ENCODE measurements around the gene TM4SF4.

GRCh38 chr3:149449799-149450198 is 24.7 kb upstream of the TM4SF4 start:
- TF ChIP-seq, protein P1, sequence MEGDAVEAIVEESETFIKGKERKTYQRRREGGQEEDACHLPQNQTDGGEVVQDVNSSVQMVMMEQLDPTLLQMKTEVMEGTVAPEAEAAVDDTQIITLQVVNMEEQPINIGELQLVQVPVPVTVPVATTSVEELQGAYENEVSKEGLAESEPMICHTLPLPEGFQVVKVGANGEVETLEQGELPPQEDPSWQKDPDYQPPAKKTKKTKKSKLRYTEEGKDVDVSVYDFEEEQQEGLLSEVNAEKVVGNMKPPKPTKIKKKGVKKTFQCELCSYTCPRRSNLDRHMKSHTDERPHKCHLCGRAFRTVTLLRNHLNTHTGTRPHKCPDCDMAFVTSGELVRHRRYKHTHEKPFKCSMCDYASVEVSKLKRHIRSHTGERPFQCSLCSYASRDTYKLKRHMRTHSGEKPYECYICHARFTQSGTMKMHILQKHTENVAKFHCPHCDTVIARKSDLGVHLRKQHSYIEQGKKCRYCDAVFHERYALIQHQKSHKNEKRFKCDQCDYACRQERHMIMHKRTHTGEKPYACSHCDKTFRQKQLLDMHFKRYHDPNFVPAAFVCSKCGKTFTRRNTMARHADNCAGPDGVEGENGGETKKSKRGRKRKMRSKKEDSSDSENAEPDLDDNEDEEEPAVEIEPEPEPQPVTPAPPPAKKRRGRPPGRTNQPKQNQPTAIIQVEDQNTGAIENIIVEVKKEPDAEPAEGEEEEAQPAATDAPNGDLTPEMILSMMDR (conservative IDR thresholded peaks at IDR 0.05 in 1 of 2, IDR thresholded peaks at IDR 0.05 in 1 of 2; ENCODE audit: low read depth in 1 of 2, low read length in 2 of 2), result no peak
- no peak for TF ChIP-seq EZH2 (IDR thresholded peaks at IDR 0.05; ENCODE audit: low read length, missing control alignments)
